NCI-H524 treated with DMSO at 0.1 percent for 48 hours (cell line): Measurements from ENCODE around the gene STXBP5.
"Not testable (repeated sequence)": the region's sequence is repeated elsewhere in the genome, so short reads cannot be mapped to it uniquely, and the experiment has no call there.

ENCODE experiments used
- DNase-seq: peaks from one replicate; lab custom pipeline; 2025; lab: John Stamatoyannopoulos, UW

STXBP5 gene

GRCh38 chr6:147297663-147298316 is 93.6 kb downstream of the STXBP5 start:
- no peak for DNase-seq

DNA sequence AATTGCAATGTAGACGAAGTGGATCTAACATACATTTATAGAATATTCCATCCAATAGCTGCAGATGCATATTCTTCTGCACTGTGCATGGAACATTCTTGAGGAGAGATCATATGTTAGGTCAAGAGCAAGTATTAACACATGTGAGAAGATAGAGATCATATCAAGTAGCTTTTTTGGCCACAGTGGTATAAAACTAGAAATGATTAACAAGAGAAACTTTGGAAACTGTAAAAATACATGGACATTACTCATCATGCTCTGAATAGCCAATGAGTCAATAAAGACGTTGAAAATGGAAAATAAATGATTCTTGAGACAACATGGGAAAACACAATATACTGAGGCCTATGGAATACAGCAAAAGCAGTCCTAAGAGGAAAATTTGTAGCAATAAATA is 94.2 kb downstream of the STXBP5 start:
- no peak for DNase-seq

DNA sequence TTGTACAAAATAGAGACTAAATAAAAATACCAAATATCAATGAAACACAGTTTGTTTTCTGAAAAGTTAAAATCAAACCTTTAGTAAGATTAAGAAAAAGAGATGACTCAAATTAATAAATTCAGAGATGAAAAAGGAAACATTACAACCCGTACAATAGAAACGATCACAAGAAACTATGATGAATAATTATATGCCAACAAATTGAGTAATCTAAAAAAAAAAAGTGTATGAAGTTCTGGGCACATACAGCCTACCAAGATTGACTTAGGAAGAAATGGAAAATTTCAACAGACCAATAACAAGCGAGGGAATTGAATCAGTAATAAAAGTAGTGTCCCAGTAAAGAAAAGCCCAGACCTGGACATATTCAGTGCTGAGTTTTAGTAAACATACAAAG is 94.8 kb downstream of the STXBP5 start:
- no peak for DNase-seq

- DNase-seq, result no peak
Observed at GRCh38 chr6:147301070-147301469, 96.9 kb downstream of the STXBP5 start.

DNA sequence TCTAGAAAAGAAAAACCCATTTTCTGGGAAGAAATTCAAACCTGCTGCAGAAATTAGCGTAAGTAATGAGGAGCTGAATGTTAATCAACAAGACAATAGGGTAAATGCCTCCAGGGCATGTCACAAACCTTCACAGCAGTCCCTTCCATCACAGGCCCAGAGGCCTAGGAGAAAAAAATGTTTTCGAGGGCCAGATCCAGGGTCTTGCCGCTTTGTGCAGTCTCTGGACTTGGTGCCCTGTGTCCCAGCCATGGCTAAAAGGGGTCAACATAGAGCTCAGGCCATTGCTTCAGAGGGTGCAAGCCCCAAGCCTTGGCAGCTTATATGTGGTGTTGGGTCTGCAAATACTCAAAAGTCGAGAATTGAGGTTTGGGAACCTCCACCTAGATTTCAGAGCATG is 99.8 kb downstream of the STXBP5 start:
- no peak for DNase-seq

GRCh38 chr6:147310521-147310920 is 106.3 kb downstream of the STXBP5 start:
- no peak for DNase-seq

DNA sequence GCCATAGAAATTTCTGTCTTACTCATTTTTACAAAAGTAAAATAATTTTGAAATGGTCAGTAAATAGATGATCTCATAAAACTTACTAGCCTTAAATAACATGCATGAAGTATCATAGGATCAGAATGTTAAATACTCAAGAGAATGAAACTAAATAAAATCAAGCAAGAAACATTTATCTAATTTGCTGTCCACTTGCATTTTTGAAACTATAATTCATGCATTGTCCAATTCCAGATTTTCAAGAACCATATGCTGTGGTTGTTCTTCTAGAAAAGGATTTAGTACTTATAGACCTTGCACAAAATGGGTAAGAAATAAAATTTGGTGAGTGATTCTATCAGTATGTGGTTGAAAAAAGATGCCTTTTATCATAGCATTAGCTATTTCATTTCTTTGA is 107.0 kb downstream of the STXBP5 start:
- DNase-seq, result no peak

DNA sequence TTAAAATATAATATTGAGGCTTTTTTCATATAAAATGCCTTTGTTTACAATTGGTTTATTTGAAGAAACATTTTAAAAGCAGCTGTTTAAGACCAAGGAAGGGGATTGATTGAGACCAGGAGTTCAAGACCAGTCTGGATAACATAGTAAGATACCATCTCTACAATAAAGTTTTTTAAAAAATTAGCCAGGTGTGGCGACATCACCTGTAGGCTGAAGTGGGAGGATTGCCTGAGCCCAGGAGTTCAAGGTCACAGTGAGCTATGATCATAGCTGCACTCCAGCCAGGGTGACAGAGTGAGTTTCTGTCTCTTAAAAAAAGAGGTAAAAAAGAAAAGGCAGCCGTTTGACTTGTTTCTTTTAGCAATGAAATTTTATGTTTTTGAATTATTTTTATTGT is 117.0 kb downstream of the STXBP5 start:
- no peak for DNase-seq

DNA sequence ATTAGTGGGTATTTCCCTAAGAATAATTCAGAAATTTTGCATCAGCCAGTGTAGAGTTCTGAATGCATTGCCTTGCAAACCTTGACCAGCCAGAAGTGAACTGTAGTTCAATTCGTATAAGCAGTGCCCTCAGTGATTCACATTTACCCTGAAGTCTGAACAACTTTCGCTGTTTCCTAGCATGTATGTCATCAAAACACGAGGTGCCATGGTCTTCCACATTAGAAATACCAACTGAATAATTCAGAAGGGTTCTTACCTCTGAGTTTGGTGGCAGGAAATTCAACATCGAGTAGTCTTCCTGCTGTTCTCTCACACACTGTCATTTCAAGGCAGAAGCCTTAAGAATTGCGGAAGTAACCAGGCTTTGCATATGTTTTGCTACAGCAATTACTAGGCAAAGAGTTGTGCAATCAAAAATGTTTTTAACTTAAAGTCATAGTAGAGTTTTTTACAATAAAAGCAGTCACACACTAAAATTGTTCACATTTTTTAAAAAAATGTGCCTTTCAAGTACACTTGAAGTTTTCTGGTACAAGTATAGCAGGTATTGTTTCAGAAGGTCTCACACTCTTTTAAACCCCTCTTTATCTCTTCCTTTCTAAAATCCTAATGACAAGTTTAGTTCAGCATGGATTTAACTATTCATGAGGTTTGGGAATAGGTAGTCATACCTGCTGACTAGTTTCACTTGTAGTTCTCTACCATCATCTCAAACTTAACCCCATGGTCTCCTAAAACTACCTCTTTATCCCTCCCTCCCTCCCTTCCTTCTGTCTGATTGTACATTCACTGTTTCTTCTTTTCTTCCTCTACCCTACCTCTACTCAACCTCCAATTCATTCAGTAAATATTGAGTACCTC is 118.3 kb downstream of the STXBP5 start:
- no peak for DNase-seq

DNA sequence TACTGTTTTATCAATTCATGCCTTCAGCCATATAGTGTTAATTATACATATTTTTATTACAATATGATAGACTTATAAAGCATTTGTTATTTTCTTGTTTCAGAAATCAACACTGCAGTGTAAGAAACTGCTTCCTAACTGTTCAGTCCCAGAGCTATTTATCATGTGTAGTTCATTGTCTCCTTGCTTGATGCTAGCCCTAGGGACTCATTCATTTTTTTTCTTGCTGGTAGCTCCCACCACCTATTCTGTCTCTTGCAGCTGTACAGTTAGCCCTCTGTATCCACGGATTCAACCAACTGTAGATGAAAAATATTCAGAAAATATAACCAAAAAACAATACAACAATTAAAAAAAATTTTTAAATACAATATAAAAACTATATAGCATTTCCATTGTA is 121.3 kb downstream of the STXBP5 start:
- DNase-seq, result no peak

- DNase-seq, result no peak
Observed at GRCh38 chr6:147331401-147331800, 127.2 kb downstream of the STXBP5 start.

GRCh38 chr6:147337921-147338320 is 133.7 kb downstream of the STXBP5 start:
- DNase-seq, result no peak

- DNase-seq, result no peak
Observed at GRCh38 chr6:147341486-147341885, 137.3 kb downstream of the STXBP5 start.

DNA sequence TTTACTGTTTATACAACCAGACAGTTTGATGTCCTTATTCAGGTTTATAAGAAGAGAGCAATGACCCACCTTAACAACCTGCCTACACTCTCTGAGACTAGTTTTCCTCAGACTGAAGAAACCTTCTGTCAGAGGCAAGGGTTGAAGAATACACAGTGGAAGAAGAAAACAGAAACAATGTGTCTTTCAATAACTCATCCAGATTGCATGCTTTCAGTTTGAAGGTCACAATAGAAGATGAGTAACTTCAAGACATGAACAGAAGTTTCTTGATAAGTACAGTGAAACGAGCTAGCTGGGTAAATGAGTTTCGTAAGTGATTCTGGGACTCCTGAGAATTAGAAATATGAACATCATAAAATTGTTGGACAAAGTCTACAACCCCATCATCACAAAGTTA is 141.7 kb downstream of the STXBP5 start:
- no peak for DNase-seq

GRCh38 chr6:147347179-147347881 is 143.1 kb downstream of the STXBP5 start:
- DNase-seq, result no peak

DNA sequence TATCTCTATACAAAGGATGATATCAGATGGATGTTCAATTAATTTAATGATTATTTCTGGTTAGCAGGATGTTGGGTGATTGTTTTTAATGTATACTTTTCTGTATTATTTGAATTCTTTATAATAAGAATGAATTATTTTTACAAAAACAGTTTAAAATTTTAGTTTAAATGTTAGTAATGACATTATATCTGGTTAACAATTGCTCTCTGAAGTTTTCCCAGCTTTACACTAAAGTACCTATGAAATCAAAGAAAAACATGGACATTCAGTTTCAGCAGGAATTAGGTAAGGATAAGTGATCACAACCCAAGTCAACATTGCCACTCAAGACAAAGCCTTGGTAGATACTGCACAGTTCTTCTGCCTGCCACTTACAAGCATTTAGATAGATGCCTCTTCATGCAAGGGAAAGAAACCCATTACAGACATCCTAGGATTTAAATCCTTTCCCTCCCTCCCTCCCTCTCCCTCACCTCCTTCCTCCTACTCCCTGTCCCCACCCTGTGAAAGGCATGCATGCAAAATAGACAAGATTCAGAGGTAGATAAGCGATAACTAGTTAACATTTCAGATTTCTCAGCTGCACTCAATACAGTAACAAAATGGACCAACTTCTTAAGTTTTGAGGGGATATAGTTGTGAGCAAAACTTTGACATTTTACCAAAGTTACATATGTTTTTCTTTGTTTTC is 143.8 kb downstream of the STXBP5 start:
- DNase-seq, result no peak

DNA sequence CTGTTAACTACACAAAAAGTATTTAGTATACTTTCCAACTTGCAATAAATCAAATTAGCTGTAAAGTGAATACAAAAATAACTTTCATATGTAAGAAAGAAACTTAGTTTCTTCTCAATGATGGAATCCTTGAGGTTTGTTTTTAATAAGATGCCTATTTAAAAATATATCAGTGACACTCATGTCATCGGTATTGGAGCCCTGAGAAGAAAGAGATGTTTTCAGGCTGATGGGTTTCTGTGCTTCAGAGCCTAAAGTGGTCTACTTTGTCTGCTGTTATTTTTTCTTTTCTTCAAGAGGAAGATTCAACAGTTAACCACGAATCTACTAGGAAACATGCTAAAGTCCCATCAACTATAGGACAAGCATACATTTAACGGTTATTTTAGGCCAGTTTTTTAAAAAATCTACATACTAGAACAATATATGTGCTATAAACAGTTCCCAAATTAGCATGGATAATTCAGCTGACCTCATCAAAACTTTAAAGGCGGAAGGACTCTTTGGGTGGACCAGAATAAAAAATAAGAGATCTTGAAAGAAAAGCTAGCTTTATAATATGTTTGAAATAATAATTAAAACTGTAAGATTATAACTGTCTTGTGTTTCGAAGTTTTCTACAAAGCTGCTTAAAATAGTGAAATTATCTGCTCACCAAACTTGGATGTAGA is 157.2 kb downstream of the STXBP5 start:
- no peak for DNase-seq

DNA sequence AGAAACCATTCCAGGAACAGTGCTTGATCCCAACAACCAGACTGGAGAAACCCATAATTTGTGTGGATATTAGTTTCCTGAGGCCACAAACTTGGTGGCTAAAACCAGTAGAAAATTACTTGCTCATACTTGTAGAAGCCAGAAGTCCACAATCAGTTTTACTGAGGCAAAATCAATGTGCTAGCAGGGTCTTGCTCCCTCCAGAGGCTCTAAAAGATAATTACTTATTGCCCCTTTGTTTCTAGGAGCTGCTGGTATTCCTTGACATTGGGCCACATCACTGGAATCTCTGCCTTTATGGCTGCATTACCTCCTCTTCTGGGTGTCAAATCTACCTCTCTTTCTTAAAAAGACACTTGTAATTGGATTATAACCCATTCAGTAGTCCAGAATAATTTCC is 162.1 kb downstream of the STXBP5 start:
- DNase-seq, result no peak

GRCh38 chr6:147371325-147371724 is 167.1 kb downstream of the STXBP5 start:
- DNase-seq, result no peak

GRCh38 chr6:147372806-147373205 is 168.6 kb downstream of the STXBP5 start:
- no peak for DNase-seq

GRCh38 chr6:147378819-147379218 is 174.6 kb downstream of the STXBP5 start:
- no peak for DNase-seq

DNA sequence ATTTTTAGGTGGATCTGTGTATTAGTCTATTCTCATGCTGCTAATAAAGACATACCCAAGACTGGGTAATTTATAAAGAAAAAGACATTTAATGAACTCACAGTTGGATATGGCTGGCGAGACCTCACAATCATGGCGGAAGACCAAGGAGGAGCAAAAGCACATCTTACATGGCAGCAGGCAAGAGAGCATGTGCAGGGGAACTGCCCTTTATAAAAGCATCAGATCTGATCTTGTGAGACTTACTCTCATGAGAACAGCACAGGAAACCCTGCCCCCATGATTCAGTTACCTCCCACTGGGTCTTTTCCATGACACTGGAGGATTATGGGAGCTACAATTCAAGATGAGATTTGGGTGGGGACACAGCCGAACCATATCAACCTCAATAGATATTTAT is 176.6 kb downstream of the STXBP5 start:
- not testable (repeated sequence) for DNase-seq
